ENCODE results near the gene TSPAN14. TPM values are rescaled to one million over a fixed set of nuclear protein-coding genes. Genes with fewer than 3 reads are reported as not detected.

Gene TSPAN14
- total and polyA plus RNA-seq, 2 of the 13 experiments (the other 11 are each of a cell fraction or from before 2014, with no cell fraction given), result 24.1 to 80.6 TPM

DNA sequence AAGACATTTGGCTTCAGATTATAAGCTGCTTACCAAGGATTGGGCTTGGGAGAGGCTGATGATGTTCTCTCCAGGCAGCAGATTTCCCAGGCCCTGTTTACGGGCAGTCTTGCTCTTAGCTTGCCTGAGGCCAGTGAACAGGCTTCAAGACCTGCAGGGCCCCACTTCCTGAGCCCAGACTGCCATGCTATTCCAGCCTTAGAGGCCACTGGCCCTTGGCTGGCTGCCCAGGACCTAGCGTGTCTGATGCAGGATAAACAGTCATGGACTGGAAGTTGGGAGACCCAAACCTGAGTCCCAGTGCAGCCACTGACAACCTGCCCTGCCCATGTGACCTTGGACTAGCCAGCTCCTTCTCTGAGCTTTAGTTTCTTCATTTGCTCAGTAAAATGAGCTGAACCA is 42.8 kb upstream of the TSPAN14 start (continued):
- TF ChIP-seq, protein P1, sequence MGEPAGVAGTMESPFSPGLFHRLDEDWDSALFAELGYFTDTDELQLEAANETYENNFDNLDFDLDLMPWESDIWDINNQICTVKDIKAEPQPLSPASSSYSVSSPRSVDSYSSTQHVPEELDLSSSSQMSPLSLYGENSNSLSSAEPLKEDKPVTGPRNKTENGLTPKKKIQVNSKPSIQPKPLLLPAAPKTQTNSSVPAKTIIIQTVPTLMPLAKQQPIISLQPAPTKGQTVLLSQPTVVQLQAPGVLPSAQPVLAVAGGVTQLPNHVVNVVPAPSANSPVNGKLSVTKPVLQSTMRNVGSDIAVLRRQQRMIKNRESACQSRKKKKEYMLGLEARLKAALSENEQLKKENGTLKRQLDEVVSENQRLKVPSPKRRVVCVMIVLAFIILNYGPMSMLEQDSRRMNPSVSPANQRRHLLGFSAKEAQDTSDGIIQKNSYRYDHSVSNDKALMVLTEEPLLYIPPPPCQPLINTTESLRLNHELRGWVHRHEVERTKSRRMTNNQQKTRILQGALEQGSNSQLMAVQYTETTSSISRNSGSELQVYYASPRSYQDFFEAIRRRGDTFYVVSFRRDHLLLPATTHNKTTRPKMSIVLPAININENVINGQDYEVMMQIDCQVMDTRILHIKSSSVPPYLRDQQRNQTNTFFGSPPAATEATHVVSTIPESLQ (CRISPR knock-in tag; conservative IDR thresholded peaks at IDR 0.05), result no peak
- TF ChIP-seq, protein P2, sequence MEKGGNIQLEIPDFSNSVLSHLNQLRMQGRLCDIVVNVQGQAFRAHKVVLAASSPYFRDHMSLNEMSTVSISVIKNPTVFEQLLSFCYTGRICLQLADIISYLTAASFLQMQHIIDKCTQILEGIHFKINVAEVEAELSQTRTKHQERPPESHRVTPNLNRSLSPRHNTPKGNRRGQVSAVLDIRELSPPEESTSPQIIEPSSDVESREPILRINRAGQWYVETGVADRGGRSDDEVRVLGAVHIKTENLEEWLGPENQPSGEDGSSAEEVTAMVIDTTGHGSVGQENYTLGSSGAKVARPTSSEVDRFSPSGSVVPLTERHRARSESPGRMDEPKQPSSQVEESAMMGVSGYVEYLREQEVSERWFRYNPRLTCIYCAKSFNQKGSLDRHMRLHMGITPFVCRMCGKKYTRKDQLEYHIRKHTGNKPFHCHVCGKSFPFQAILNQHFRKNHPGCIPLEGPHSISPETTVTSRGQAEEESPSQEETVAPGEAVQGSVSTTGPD (CRISPR knock-in tag; IDR thresholded peaks at IDR 0.05), result no peak
- TF ChIP-seq, protein P3, sequence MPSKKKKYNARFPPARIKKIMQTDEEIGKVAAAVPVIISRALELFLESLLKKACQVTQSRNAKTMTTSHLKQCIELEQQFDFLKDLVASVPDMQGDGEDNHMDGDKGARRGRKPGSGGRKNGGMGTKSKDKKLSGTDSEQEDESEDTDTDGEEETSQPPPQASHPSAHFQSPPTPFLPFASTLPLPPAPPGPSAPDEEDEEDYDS (CRISPR knock-in tag; IDR thresholded peaks at IDR 0.05), result no peak
- TF ChIP-seq, protein P4, sequence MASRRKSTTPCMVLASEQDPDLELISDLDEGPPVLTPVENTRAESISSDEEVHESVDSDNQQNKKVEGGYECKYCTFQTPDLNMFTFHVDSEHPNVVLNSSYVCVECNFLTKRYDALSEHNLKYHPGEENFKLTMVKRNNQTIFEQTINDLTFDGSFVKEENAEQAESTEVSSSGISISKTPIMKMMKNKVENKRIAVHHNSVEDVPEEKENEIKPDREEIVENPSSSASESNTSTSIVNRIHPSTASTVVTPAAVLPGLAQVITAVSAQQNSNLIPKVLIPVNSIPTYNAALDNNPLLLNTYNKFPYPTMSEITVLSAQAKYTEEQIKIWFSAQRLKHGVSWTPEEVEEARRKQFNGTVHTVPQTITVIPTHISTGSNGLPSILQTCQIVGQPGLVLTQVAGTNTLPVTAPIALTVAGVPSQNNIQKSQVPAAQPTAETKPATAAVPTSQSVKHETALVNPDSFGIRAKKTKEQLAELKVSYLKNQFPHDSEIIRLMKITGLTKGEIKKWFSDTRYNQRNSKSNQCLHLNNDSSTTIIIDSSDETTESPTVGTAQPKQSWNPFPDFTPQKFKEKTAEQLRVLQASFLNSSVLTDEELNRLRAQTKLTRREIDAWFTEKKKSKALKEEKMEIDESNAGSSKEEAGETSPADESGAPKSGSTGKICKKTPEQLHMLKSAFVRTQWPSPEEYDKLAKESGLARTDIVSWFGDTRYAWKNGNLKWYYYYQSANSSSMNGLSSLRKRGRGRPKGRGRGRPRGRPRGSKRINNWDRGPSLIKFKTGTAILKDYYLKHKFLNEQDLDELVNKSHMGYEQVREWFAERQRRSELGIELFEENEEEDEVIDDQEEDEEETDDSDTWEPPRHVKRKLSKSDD (CRISPR knock-in tag; IDR thresholded peaks at IDR 0.05; ENCODE audit: low read depth), result no peak
- TF ChIP-seq, protein P5, sequence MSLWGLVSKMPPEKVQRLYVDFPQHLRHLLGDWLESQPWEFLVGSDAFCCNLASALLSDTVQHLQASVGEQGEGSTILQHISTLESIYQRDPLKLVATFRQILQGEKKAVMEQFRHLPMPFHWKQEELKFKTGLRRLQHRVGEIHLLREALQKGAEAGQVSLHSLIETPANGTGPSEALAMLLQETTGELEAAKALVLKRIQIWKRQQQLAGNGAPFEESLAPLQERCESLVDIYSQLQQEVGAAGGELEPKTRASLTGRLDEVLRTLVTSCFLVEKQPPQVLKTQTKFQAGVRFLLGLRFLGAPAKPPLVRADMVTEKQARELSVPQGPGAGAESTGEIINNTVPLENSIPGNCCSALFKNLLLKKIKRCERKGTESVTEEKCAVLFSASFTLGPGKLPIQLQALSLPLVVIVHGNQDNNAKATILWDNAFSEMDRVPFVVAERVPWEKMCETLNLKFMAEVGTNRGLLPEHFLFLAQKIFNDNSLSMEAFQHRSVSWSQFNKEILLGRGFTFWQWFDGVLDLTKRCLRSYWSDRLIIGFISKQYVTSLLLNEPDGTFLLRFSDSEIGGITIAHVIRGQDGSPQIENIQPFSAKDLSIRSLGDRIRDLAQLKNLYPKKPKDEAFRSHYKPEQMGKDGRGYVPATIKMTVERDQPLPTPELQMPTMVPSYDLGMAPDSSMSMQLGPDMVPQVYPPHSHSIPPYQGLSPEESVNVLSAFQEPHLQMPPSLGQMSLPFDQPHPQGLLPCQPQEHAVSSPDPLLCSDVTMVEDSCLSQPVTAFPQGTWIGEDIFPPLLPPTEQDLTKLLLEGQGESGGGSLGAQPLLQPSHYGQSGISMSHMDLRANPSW (CRISPR knock-in tag; IDR thresholded peaks at IDR 0.05; ENCODE audit: borderline replicate concordance), result no peak
- TF ChIP-seq, protein P6, sequence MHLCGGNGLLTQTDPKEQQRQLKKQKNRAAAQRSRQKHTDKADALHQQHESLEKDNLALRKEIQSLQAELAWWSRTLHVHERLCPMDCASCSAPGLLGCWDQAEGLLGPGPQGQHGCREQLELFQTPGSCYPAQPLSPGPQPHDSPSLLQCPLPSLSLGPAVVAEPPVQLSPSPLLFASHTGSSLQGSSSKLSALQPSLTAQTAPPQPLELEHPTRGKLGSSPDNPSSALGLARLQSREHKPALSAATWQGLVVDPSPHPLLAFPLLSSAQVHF (CRISPR knock-in tag; IDR thresholded peaks at IDR 0.05), result no peak
- TF ChIP-seq ZNF766 (CRISPR knock-in tag; IDR thresholded peaks at IDR 0.05; ENCODE audit: borderline replicate concordance) (no peak), ZNF33B (CRISPR knock-in tag; IDR thresholded peaks at IDR 0.05) (no peak), ZFP37 (CRISPR knock-in tag; IDR thresholded peaks at IDR 0.05; ENCODE audit: borderline replicate concordance) (no peak), KLF12 (CRISPR knock-in tag; IDR thresholded peaks at IDR 0.05; ENCODE audit: borderline replicate concordance) (no peak), CC2D1A (CRISPR knock-in tag; IDR thresholded peaks at IDR 0.05) (no peak), ZNF83 (CRISPR knock-in tag; IDR thresholded peaks at IDR 0.05; ENCODE audit: borderline replicate concordance) (no peak), ZEB1 (IDR thresholded peaks at IDR 0.05; ENCODE audit: insufficient replicate concordance, low read depth) (no peak)
- TF ChIP-seq, protein P7, sequence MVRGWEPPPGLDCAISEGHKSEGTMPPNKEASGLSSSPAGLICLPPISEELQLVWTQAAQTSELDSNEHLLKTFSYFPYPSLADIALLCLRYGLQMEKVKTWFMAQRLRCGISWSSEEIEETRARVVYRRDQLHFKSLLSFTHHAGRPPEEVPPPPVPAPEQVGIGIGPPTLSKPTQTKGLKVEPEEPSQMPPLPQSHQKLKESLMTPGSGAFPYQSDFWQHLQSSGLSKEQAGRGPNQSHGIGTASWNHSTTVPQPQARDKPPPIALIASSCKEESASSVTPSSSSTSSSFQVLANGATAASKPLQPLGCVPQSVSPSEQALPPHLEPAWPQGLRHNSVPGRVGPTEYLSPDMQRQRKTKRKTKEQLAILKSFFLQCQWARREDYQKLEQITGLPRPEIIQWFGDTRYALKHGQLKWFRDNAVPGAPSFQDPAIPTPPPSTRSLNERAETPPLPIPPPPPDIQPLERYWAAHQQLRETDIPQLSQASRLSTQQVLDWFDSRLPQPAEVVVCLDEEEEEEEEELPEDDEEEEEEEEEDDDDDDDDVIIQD (CRISPR knock-in tag; IDR thresholded peaks at IDR 0.05; ENCODE audit: low read depth), result no peak
- TF ChIP-seq, protein P8, sequence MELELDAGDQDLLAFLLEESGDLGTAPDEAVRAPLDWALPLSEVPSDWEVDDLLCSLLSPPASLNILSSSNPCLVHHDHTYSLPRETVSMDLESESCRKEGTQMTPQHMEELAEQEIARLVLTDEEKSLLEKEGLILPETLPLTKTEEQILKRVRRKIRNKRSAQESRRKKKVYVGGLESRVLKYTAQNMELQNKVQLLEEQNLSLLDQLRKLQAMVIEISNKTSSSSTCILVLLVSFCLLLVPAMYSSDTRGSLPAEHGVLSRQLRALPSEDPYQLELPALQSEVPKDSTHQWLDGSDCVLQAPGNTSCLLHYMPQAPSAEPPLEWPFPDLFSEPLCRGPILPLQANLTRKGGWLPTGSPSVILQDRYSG (CRISPR knock-in tag; IDR thresholded peaks at IDR 0.05), result no peak
- TF ChIP-seq, protein P9, sequence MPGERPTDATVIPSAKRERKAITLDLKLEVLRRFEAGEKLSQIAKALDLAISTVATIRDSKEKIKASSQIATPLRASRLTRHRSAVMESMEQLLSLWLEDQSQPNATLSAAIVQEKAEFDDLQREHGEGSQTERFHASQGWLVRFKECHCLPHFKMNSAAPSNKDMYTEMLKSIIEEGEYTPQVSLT (CRISPR knock-in tag; IDR thresholded peaks at IDR 0.05; ENCODE audit: borderline replicate concordance, low read depth), result no peak
